GM12892 (cell line): Measurements from ENCODE around the gene TSFM.
"Not testable (repeated sequence)": the region's sequence is repeated elsewhere in the genome, so short reads cannot be mapped to it uniquely, and the experiment has no call there.

ENCODE experiments used
- DNase-seq: peaks from one replicate; pipeline ENCODE4 v3.0.0; 2011; ENCODE audit not compliant: insufficient read length
- FAIRE-seq: peaks from 2 replicates; lab custom pipeline; 2011; peaks lifted over from hg19 to GRCh38; lab: Jason Lieb, UNC
- POLR2A ChIP-seq: IDR thresholded peaks from 2 replicates; pipeline ENCODE4 v1.6.1; 2011; ENCODE audit warnings: low read depth, low read length, control low read depth
- POLR2AphosphoS5 ChIP-seq: IDR thresholded peaks from 2 replicates; pipeline ENCODE4 v1.6.1; 2011; ENCODE audit warnings: low read depth, low read length, control low read depth
- TAF1 ChIP-seq: IDR thresholded peaks from 2 replicates; pipeline ENCODE4 v1.6.1; 2011; ENCODE audit warnings: low read depth, mild to moderate bottlenecking, control low read depth, low read length, borderline replicate concordance

Gene TSFM

GRCh38 chr12:57815177-57816000 lies 32.8 kb downstream of the TSFM start:
- FAIRE-seq (no peak), DNase-seq (no peak)
- TF ChIP-seq POLR2A, result no peak
- no peak for TF ChIP-seq POLR2AphosphoS5
- no peak for TF ChIP-seq TAF1

- no peak for FAIRE-seq
- no peak for DNase-seq
- TF ChIP-seq TAF1, result no peak
- TF ChIP-seq POLR2AphosphoS5, result no peak
- TF ChIP-seq POLR2A, result no peak
These were observed 33.6 kb downstream of the TSFM start for GRCh38 chr12:57816001-57816854.

GRCh38 chr12:57816855-57817151 lies 34.2 kb downstream of the TSFM start:
- no peak for TF ChIP-seq TAF1
- no peak for TF ChIP-seq POLR2AphosphoS5
- TF ChIP-seq POLR2A, result no peak
- no peak for FAIRE-seq
- no peak for DNase-seq

- FAIRE-seq (no peak), DNase-seq (no peak)
- TF ChIP-seq TAF1 (no peak), POLR2AphosphoS5 (no peak), POLR2A (no peak)
These were observed 34.8 kb downstream of the TSFM start for GRCh38 chr12:57817261-57817989.

- not testable (repeated sequence) for FAIRE-seq, DNase-seq
These were observed 35.4 kb downstream of the TSFM start for GRCh38 chr12:57817990-57818331.

- not testable (repeated sequence) for FAIRE-seq, DNase-seq
These were observed 37.5 kb downstream of the TSFM start for GRCh38 chr12:57820119-57820518.

- TF ChIP-seq POLR2A, result 0 out of 2 replicates have a peak, but pooled peaks have one; percentile 41
- not testable (repeated sequence) for FAIRE-seq, DNase-seq
These were observed 38.4 kb downstream of the TSFM start for GRCh38 chr12:57821015-57821414.

GRCh38 chr12:57821474-57822214 lies 39.1 kb downstream of the TSFM start:
- FAIRE-seq (no peak), DNase-seq (no peak)
- TF ChIP-seq POLR2AphosphoS5 (no peak), POLR2A (no peak), TAF1 (no peak)

- DNase-seq (no peak), FAIRE-seq (no peak)
- TF ChIP-seq POLR2AphosphoS5 (no peak), TAF1 (no peak), POLR2A (no peak)
These were observed 40.0 kb downstream of the TSFM start for GRCh38 chr12:57822392-57823130.

GRCh38 chr12:57823131-57823907 lies 40.7 kb downstream of the TSFM start:
- no peak for TF ChIP-seq POLR2AphosphoS5
- TF ChIP-seq POLR2A, result no peak
- TF ChIP-seq TAF1, result no peak
- DNase-seq (no peak), FAIRE-seq (no peak)
